ENCODE measurements around the gene LURAP1L.

DNA sequence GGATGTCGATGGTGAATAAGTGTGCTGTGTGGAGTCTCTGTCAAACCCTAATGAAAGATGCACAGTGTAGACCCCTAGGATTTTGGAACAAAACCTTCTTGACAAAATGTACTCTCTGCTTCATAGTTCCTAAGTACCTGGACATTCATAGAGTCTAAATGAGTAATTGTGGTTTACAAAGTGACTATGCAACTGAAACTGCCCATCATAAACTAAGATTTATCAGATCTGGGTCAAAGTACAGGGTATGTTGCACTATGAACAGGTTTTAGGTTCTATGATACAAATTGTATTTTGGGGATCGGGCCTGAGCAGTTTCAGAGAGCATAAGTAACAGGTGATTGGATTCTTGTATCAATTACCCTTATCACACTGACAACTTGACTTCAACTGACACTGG is 79.4 kb downstream of the LURAP1L start:
- TF ChIP-seq CTCF (IDR thresholded peaks at IDR 0.05; ENCODE audit: insufficient read depth, low read depth, low read length) = no peak
- no peak for TF ChIP-seq EZH2 (IDR thresholded peaks at IDR 0.05; ENCODE audit: insufficient read depth, low read length)
